HG02938 (cell line): Measurements from ENCODE around the gene MED25.
A peak's percentile ranks its signal among the peaks of the same experiment; 100 is the strongest.

Experiments
- ATAC-seq: cut with Tn5 transposase; IDR thresholded peaks from one replicate; pipeline ENCODE4 v1.9.1; 2021; ENCODE audit warnings: mild to moderate bottlenecking, moderate library complexity; ENCODE audit not compliant: unreplicated experiment

Gene MED25

GRCh38 chr19:49855676-49856573, 37.8 kb downstream of the MED25 start:
- ATAC-seq, result no peak

DNA sequence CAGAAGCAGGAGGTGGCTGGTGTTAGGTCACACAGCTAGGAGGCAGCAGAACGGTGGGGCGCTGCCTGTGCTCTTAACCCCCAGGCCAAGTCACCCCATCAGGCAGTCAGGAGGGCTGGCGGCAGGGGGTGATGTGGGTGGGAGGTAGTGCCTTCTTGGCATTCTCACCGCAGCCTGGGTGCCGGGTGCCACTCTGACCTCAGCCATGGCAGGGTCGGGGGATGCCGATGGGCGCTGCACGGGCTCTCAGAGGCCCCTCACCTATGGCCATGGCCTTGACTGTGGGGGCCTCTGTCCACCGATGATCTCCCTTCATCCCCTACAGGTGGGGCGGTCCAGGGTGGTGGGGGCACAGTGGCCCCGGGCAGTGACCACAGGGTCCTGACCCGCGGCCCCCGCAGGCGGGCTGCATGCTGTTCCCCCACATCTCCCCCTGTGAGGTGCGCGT, 38.5 kb downstream of the MED25 start:
- ATAC-seq, result no peak

- ATAC-seq, result no peak
Observed at GRCh38 chr19:49857061-49857837, 39.2 kb downstream of the MED25 start.

DNA sequence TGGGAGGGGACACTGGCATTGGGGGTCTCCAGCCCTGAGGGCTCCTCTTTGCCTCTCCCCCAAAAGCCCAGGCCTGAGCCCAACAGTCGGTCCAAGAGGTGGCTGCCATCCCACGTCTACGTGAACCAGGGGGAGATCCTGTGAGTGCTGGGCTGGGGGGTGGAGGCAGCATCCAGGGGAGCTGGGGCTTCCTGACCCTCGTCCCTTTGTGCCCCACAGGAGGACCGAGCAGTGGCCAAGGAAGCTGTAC, 39.7 kb downstream of the MED25 start:
- no peak for ATAC-seq

- no peak for ATAC-seq
Observed at GRCh38 chr19:49858088-49858985, 40.2 kb downstream of the MED25 start.

- ATAC-seq, result no peak
Observed at GRCh38 chr19:49859682-49860335, 41.7 kb downstream of the MED25 start.

DNA sequence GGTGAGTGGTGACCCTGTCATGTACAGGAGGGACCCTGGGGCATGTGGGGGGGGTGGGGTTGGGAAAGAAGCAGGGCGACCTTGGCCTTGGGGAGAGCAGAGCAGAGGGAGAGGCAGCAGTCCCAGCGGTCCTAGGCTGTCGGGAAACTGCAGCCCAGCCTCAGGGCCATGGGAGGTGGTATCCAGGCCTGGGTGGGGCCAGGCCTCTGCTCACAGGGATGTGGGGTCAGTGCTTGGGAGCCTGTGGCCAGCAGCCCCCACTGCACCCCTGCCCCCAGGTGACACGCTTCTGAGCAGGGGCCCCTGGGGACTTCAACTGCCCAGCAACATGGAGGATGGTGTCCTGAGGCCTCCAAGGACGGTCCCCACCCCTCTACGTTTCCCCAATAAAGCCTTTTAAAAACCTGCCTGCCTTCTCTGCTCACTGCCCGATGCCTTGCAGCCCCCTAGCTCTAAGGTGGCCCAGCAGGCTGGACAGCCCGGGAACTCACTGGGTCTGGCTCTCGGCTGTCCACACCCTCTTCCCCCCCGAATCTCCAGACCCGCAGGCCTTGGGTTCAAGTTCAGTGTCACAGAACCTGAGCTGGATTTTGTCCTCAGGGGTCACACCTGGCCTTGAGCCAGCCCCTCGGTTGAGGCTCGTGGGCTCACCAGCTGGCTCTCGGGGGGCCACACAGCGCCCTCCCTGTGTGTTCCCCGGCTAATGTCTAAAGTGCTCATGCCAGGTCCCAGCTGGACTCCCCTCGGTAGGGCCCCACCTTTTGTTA, 42.4 kb downstream of the MED25 start:
- no peak for ATAC-seq

- no peak for ATAC-seq
Observed at GRCh38 chr19:49861107-49861506, 43.0 kb downstream of the MED25 start.

DNA sequence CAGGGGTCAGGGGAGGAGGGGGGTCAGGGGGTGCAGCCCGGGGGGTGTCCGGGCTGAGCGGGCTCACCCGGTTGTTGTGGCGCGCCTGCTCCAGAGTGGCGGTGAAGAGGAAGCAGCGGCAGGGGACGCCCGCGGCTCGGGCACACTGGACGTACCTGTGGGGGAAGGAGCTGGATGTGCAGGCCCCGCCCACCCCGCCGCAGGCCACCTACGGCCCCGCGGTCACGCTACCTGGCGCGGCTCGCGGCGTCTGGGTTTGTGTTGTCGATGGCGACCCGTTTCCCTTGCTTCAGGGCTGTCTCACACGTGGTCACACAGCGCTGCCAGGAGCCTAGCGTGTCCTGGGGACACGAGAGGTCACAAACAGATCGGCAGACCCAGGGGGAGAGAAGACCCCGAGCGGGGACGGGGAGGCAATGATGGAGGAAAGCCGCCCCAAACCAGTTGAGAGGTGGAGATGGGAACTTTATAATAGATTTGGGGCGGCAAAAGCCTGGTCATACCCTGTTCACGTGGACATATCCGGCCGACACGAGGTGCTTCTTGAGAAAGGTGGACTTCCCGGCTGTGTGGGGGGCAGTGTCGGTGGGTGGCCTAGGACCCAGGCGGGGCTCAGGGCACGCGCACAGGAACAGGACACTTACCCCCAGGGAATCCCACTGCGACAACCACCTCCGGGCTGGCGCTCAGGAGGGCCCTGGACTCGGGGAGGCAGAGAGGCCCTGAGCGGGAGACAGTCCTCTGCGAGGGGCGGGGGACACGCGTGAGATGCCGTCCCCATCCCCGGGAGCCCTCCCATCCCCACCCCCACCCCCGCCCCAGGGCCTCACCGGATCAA, 43.7 kb downstream of the MED25 start:
- ATAC-seq, result no peak

GRCh38 chr19:49862391-49863253, 44.5 kb downstream of the MED25 start:
- ATAC-seq, result no peak

- ATAC-seq, result no peak
Observed at GRCh38 chr19:49863254-49863934, 45.3 kb downstream of the MED25 start.

DNA sequence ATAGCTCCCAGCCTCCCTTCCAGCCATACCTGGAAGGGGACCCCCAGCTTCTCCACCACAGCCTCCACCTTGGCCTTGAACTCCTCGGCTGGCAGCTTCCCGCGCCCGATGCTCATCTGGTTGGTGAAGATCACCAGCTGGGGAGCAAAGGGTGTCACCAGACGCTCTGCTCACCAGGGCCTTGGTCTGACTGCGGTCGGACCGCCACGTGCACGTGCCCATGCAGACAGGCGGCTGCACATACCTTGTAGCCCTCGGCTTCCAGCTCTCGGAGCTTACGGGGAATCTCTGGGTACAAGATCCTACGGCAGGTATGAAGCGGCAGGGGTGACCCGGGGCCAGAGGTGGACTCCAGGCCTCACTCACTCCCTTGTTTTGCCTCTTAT, 45.8 kb downstream of the MED25 start:
- ATAC-seq, result no peak

DNA sequence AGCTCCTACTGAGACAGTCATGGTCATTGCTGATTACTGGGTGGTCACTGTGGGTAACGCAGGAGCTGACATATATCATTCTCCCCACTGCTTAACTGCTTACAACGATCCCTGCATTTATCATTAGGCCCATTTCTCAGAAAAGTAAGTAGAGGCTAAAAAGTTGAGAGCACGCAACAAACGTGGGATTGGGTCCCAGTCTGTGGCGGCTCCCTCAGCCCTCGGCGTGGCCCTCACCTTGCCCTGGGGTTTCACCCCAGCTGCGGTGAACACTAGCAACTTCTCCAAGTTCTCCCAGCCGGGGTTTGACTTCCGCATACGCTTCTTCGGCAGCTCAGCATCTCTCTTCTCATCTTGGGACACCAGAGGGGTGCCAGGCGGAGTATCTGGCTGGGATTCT, 46.8 kb downstream of the MED25 start:
- no peak for ATAC-seq

DNA sequence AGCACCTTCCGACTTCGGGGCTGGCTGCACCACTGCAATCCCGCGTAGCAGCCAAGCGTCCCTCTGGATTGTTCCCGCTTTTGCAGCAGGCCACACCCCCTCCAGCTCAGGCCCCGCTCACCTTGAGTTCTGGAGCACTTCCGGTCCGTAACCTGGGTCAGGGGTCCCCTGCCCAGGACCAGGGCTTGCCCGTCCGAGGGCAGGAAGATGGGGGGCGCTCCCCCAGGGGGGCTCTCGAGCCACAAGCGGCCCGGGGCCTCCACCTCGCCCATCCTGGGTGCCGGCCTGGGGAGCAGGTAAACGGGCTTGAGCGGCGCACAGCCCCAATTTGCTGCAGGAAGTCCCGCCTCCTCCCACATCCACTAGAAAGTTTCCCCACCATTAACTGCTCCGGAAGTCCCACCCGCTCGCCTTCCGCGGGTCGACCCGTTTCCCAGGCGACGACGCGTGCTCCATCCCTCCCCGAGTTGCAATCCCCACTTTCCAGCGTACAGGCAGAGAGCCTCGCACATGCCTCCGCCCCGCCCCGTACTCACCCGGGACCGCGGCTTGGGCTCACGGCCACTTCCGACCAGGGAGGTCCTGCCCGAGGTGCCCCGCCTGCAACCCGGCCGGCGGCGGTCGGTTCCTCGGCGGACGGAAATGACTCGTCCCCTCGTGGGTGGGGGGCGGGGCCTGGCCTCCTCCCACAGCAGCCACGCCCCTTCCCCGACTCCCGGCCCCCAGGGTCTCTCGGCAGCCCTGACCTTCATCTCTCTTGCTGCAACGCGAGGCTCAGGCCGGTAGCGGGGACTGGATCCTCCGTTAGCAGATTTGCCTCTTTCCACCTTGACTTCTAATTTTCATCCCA, 49.1 kb downstream of the MED25 start, which contains the start of gene PNKP:
TSS of gene PNKP (minus strand) at position 644 of the 850 bp plus-strand sequence. CDS start at position 272, 372 bp downstream.
- ATAC-seq, result peak; percentile 37

DNA sequence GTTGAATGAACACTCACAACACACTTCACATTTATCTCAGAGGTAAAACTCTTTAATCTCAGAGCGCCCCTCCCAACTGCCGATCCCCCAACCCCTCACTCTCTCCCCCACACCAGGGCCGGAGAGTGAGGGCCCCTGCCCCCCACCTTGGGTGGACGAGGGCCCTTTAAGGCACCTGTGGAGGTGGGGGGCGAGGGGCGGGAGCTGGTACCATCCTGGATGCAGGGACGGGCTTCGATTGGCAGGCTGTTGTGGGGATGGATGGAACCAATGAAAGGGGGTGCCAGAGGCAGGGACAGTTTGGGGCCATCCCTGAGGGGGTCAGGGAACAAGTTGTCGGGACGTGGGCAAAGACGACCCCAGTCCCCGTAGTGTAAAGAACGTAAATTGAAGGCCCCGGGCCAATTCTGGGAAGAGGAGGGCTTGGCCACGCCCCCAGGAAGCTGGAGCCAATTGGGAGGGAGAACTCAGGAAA, 51.0 kb downstream of the MED25 start:
- ATAC-seq, result no peak
